WTC11 (cell line): ENCODE results near the gene FNDC7.

ENCODE experiments used
- ATF6 ChIP-seq: sonication (generic); formaldehyde crosslinking; IDR thresholded peaks from 2 replicates; pipeline ENCODE4 v1.8.1; 2023; ENCODE audit warnings: mild to moderate bottlenecking, missing genetic modification reagents
- CREB1 ChIP-seq: sonication (generic); formaldehyde crosslinking; IDR thresholded peaks from 2 replicates; pipeline ENCODE4 v1.8.0; 2023; ENCODE audit warnings: mild to moderate bottlenecking, missing genetic modification reagents
- CTCF ChIP-seq: fragments of 200-600 bp; IDR thresholded peaks from 2 replicates; pipeline ENCODE4 v1.8.0; 2022; ENCODE audit warnings: antibody characterized with exemption
- ETV6 ChIP-seq: sonication (generic); formaldehyde crosslinking; IDR thresholded peaks from 2 replicates; pipeline ENCODE4 v1.8.1; 2022; ENCODE audit warnings: mild to moderate bottlenecking, missing genetic modification reagents
- IRF2 ChIP-seq: sonication (generic); formaldehyde crosslinking; IDR thresholded peaks from 2 replicates; pipeline ENCODE4 v1.8.0; 2022; ENCODE audit warnings: low read depth, missing genetic modification reagents, borderline replicate concordance
- ZBTB21 ChIP-seq: sonication (generic); formaldehyde crosslinking; IDR thresholded peaks from 2 replicates; pipeline ENCODE4 v1.8.1; 2023; ENCODE audit warnings: mild to moderate bottlenecking, missing genetic modification reagents, borderline replicate concordance
- TF ChIP-seq, protein P1 (sequence below): sonication (generic); formaldehyde crosslinking; IDR thresholded peaks from 2 replicates; pipeline ENCODE4 v1.8.0; 2023; ENCODE audit warnings: missing genetic modification reagents, mild to moderate bottlenecking, borderline replicate concordance
- TF ChIP-seq, protein P2 (sequence below): fragments of 250-450 bp; sonication (Bioruptor Pico); conservative IDR thresholded peaks from 2 replicates; pipeline ENCODE4 v1.9.0; 2021; ENCODE audit warnings: mild to moderate bottlenecking

DNA sequence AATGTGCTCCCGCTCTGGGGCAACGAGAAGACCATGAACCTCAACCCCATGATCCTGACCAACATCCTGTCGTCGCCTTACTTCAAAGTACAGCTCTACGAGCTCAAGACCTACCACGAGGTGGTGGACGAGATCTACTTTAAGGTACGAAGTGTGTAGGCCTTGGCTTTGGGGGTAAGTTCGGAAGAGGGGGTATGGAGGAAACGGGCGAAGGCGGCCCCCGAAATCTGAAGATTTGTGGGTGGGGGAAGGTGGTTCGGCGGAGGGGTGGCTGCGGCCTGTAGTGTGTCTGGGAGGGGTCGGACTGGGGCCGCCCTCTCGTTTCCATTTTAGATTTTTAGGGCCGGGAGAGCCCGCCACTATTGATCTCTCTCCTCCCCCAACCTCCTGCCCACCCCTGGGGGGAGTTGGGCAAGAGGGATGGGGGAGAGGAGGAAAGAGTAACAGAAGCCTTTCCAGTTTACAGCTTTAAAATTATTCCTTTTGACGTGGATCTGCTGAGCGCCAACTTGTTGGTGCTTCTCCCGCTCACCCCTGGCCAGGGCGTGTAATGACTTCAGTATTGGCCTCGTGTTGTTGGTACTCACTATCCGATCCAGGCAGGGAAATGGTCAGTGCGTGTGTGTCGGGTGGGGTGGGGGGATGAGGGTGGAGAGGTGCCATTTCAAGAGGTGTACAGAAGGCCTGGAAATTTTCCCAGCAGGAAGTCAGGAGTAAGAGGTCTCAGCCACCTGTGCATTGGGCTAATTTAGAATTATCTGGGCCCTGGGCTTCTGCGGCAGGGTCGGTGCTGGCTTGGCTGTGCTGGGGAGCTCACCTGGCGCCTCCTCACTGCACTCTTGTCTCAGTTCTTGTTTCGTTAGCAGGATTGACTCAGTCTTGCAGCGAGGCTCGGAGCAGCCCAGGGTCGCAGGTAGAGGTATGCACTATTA, 19.7 kb upstream of the FNDC7 start:
- no peak for TF ChIP-seq ATF6 (CRISPR knock-in tag)
- TF ChIP-seq CTCF: no peak
- TF ChIP-seq, protein P1, sequence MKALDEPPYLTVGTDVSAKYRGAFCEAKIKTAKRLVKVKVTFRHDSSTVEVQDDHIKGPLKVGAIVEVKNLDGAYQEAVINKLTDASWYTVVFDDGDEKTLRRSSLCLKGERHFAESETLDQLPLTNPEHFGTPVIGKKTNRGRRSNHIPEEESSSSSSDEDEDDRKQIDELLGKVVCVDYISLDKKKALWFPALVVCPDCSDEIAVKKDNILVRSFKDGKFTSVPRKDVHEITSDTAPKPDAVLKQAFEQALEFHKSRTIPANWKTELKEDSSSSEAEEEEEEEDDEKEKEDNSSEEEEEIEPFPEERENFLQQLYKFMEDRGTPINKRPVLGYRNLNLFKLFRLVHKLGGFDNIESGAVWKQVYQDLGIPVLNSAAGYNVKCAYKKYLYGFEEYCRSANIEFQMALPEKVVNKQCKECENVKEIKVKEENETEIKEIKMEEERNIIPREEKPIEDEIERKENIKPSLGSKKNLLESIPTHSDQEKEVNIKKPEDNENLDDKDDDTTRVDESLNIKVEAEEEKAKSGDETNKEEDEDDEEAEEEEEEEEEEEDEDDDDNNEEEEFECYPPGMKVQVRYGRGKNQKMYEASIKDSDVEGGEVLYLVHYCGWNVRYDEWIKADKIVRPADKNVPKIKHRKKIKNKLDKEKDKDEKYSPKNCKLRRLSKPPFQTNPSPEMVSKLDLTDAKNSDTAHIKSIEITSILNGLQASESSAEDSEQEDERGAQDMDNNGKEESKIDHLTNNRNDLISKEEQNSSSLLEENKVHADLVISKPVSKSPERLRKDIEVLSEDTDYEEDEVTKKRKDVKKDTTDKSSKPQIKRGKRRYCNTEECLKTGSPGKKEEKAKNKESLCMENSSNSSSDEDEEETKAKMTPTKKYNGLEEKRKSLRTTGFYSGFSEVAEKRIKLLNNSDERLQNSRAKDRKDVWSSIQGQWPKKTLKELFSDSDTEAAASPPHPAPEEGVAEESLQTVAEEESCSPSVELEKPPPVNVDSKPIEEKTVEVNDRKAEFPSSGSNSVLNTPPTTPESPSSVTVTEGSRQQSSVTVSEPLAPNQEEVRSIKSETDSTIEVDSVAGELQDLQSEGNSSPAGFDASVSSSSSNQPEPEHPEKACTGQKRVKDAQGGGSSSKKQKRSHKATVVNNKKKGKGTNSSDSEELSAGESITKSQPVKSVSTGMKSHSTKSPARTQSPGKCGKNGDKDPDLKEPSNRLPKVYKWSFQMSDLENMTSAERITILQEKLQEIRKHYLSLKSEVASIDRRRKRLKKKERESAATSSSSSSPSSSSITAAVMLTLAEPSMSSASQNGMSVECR: no peak
- no peak for TF ChIP-seq ZBTB21
- TF ChIP-seq, protein P2, sequence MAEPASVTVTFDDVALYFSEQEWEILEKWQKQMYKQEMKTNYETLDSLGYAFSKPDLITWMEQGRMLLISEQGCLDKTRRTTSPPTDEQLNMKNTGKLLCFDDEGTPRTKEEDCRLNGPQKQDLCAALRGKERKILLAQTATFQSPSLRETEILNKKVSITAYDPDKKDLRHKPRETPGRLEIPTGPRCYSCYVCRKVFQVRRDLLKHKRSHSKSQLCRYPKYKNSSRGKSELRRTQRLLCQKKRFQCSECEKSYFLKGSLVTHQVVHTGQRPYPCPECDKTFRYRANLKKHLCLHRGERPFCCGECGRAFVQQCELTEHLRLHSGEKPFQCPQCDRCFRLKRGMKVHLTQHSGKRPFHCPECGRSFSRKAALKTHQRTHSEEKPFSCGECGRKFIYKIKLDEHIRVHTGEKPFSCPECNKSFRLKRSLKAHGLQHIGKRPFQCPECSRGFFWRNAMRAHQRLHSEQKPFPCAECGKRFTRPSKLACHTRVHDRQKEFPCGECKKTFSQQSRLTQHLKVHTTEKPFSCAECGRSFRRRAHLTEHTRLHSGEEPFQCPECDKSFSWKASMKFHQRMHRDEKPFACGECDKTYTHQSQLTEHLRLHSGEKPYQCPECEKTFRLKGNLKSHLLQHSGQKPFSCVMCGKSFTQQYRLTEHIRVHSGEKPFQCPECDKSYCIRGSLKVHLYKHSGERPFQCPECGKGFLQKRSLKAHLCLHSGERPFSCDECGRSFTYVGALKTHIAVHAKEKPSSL (CRISPR knock-in tag): no peak
- TF ChIP-seq ETV6 (CRISPR knock-in tag): no peak
- TF ChIP-seq IRF2 (CRISPR knock-in tag): no peak
- TF ChIP-seq CREB1 (CRISPR knock-in tag): no peak
